Stimulated activated naive CD8-positive, alpha-beta T cell treated with anti-CD3 and anti-CD28 coated beads, Interleukin-15, Interleukin-2, amounts not matched to agents 100 U/mL and 50 U/mL, for 24 hours (primary cell): ENCODE results near the gene RHOBTB1.
"Not testable (repeated sequence)": the region's sequence is repeated elsewhere in the genome, so short reads cannot be mapped to it uniquely, and the experiment has no call there.

Source experiments
- ATAC-seq: fragments of 150-1000 bp; cut with Tn5 transposase; one replicate; pipeline ENCODE4 v1.10.0; 2021
- DNase-seq: peaks from one replicate; pipeline ENCODE4 v3.0.0; 2021

The RHOBTB1 gene

GRCh38 chr10:60865198-60865783 lies 78.7 kb downstream of the RHOBTB1 start:
- DNase-seq (no peak), ATAC-seq (no peak)

- DNase-seq, result no peak
- no peak for ATAC-seq
These were observed 80.2 kb downstream of the RHOBTB1 start for GRCh38 chr10:60863796-60864195.

- ATAC-seq (no peak), DNase-seq (no peak)
These were observed 81.5 kb downstream of the RHOBTB1 start for GRCh38 chr10:60862517-60862916.

GRCh38 chr10:60856405-60856804 lies 87.6 kb downstream of the RHOBTB1 start:
- DNase-seq (no peak), ATAC-seq (no peak)

GRCh38 chr10:60853637-60854036 lies 90.3 kb downstream of the RHOBTB1 start:
- DNase-seq, result no peak
- ATAC-seq, result no peak

GRCh38 chr10:60853107-60853506 lies 90.9 kb downstream of the RHOBTB1 start:
- DNase-seq, result no peak
- no peak for ATAC-seq

- DNase-seq (no peak), ATAC-seq (no peak)
These were observed 94.2 kb downstream of the RHOBTB1 start for GRCh38 chr10:60849740-60850139.

- DNase-seq (no peak), ATAC-seq (no peak)
These were observed 94.8 kb downstream of the RHOBTB1 start for GRCh38 chr10:60849217-60849616.

GRCh38 chr10:60848680-60849079 lies 95.3 kb downstream of the RHOBTB1 start:
- DNase-seq, result no peak
- ATAC-seq, result no peak

- DNase-seq (no peak), ATAC-seq (no peak)
These were observed 95.9 kb downstream of the RHOBTB1 start for GRCh38 chr10:60848126-60848525.

GRCh38 chr10:60846173-60846572 lies 97.8 kb downstream of the RHOBTB1 start:
- DNase-seq (no peak), ATAC-seq (no peak)

- ATAC-seq (no peak), DNase-seq (no peak)
These were observed 98.9 kb downstream of the RHOBTB1 start for GRCh38 chr10:60845038-60845437.

GRCh38 chr10:60842694-60843093 lies 101.3 kb downstream of the RHOBTB1 start:
- ATAC-seq, result no peak

GRCh38 chr10:60841227-60841626 lies 102.8 kb downstream of the RHOBTB1 start:
- ATAC-seq, DNase-seq: not testable (repeated sequence)

More at GRCh38 chr10:60842694-60843093, 101.3 kb downstream of the RHOBTB1 start:
- no peak for DNase-seq

- ATAC-seq (no peak), DNase-seq (no peak)
These were observed 108.9 kb downstream of the RHOBTB1 start for GRCh38 chr10:60835049-60835448.

- no peak for ATAC-seq
These were observed 109.6 kb downstream of the RHOBTB1 start for GRCh38 chr10:60834401-60834800.

GRCh38 chr10:60832136-60832535 lies 111.8 kb downstream of the RHOBTB1 start:
- DNase-seq, ATAC-seq: not testable (repeated sequence)

More at GRCh38 chr10:60834401-60834800, 109.6 kb downstream of the RHOBTB1 start:
- DNase-seq, result no peak

- DNase-seq (no peak), ATAC-seq (no peak)
These were observed 115.5 kb downstream of the RHOBTB1 start for GRCh38 chr10:60828489-60828852.

- DNase-seq (no peak), ATAC-seq (no peak)
These were observed 116.0 kb downstream of the RHOBTB1 start for GRCh38 chr10:60827791-60828488.

GRCh38 chr10:60825520-60825919 lies 118.5 kb downstream of the RHOBTB1 start:
- ATAC-seq (no peak), DNase-seq (no peak)

GRCh38 chr10:60823324-60823723 lies 120.7 kb downstream of the RHOBTB1 start:
- ATAC-seq, result no peak
- no peak for DNase-seq

GRCh38 chr10:60822809-60823208 lies 121.2 kb downstream of the RHOBTB1 start:
- DNase-seq (no peak), ATAC-seq (no peak)

GRCh38 chr10:60821656-60822055 lies 122.3 kb downstream of the RHOBTB1 start:
- DNase-seq (no peak), ATAC-seq (no peak)
